Epithelial cell of esophagus (primary cell): ENCODE results near the gene TNFRSF18.
A peak's percentile ranks its signal among the peaks of the same experiment; 100 is the strongest.

Experiments used
- DNase-seq: peaks from one replicate; pipeline ENCODE4 v3.0.0; 2010; ENCODE audit warnings: low read depth
- H3K4me3 ChIP-seq: 2 replicates; pipeline ENCODE4 v1.5.1; 2011; ENCODE audit warnings: mild to moderate bottlenecking, low read length, control low read depth
- CTCF ChIP-seq: IDR thresholded peaks from 2 replicates; pipeline ENCODE4 v1.5.1; 2011; ENCODE audit warnings: low read depth, mild to moderate bottlenecking, low read length, control low read depth, inconsistent platforms; ENCODE audit not compliant: insufficient read depth; ENCODE audit errors: missing control alignments

The TNFRSF18 gene

GRCh38 chr1:1219341-1219740 is 12.9 kb upstream of the TNFRSF18 start:
- DNase-seq = no peak
- no peak overlapping the region for H3K4me3 ChIP-seq

GRCh38 chr1:1218524-1219200 is 12.3 kb upstream of the TNFRSF18 start:
- H3K4me3 ChIP-seq = no peak overlapping the region
- no peak for TF ChIP-seq CTCF

More at GRCh38 chr1:1219341-1219740, 12.9 kb upstream of the TNFRSF18 start:
- no peak for TF ChIP-seq CTCF

GRCh38 chr1:1217621-1218523 is 11.5 kb upstream of the TNFRSF18 start:
- no peak for TF ChIP-seq CTCF
- peak; percentile 84 for DNase-seq
- no peak overlapping the region for H3K4me3 ChIP-seq

More at GRCh38 chr1:1218524-1219200, 12.3 kb upstream of the TNFRSF18 start:
- DNase-seq = no peak

- H3K4me3 ChIP-seq = no peak overlapping the region
- no peak for DNase-seq
- TF ChIP-seq CTCF = no peak
These were observed 10.6 kb upstream of the TNFRSF18 start for GRCh38 chr1:1216770-1217620.

- H3K4me3 ChIP-seq = no peak overlapping the region
- no peak for TF ChIP-seq CTCF
These were observed 9.7 kb upstream of the TNFRSF18 start for GRCh38 chr1:1215881-1216605.

GRCh38 chr1:1215080-1215676 is 8.8 kb upstream of the TNFRSF18 start:
- DNase-seq = no peak
- no peak overlapping the region for H3K4me3 ChIP-seq

More at GRCh38 chr1:1215881-1216605, 9.7 kb upstream of the TNFRSF18 start:
- no peak for DNase-seq

More at GRCh38 chr1:1215080-1215676, 8.8 kb upstream of the TNFRSF18 start:
- TF ChIP-seq CTCF = no peak
